Gastrocnemius medialis (tissue), 4 donors: Measurements from ENCODE around the gene NRXN2.

Experiments
- POLR2A ChIP-seq, 2 donors: fragments of 450-650 bp; IDR thresholded peaks; one replicate each; pipeline ENCODE4 v1.6.1; 2017; ENCODE audit warnings: antibody characterized with exemption in 2 of 2, mild to moderate bottlenecking in 2 of 2, moderate library complexity in 2 of 2
- TF ChIP-seq, protein P1 (sequence below), 5 experiments: fragments of 450-650 bp in 3 of 5; fragments of 200-600 bp in 2 of 5; sonication (generic) in 2 of 5; IDR thresholded peaks in 4 of 5; conservative IDR thresholded peaks in 1 of 5; 1 replicate in 4 of 5; 2 replicates in 1 of 5; pipeline ENCODE4 v1.5.1; 2016 to 2019; ENCODE audit warnings: antibody characterized with exemption in 5 of 5, mild to moderate bottlenecking in 3 of 5, moderate library complexity in 3 of 5

DNA sequence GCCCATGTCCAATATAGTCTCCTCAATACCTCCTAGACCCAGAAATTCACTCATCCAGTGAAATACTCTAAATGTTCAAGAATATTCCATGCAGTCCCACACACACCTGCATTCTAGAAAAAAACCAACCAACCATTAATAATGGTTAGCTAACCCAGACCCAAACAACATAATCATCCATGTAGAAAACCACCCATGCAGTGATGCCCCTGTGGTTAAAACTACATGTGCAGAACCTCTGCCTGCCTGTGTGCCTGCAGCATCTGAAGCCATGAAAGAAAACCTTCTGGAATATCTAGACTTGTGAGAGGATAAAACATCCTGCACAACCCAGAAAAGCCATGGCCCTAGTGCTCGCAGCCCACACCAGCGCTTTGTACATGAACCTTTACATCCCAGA, 84.2 kb downstream of the NRXN2 start:
- TF ChIP-seq, protein P1, sequence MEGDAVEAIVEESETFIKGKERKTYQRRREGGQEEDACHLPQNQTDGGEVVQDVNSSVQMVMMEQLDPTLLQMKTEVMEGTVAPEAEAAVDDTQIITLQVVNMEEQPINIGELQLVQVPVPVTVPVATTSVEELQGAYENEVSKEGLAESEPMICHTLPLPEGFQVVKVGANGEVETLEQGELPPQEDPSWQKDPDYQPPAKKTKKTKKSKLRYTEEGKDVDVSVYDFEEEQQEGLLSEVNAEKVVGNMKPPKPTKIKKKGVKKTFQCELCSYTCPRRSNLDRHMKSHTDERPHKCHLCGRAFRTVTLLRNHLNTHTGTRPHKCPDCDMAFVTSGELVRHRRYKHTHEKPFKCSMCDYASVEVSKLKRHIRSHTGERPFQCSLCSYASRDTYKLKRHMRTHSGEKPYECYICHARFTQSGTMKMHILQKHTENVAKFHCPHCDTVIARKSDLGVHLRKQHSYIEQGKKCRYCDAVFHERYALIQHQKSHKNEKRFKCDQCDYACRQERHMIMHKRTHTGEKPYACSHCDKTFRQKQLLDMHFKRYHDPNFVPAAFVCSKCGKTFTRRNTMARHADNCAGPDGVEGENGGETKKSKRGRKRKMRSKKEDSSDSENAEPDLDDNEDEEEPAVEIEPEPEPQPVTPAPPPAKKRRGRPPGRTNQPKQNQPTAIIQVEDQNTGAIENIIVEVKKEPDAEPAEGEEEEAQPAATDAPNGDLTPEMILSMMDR (IDR thresholded peaks at IDR 0.05 in 4 of 5, conservative IDR thresholded peaks at IDR 0.05 in 1 of 5), result no peak
- TF ChIP-seq POLR2A (IDR thresholded peaks at IDR 0.05), result no peak
